GM21526 (cell line): ENCODE measurements around the gene KCNK7.
A peak's percentile ranks its signal among the peaks of the same experiment; 100 is the strongest.

Source experiments
- ATAC-seq: cut with Tn5 transposase; IDR thresholded peaks from one replicate; pipeline ENCODE4 v1.9.1; 2021; ENCODE audit warnings: moderate library complexity; ENCODE audit not compliant: unreplicated experiment, low FRiP score

KCNK7 gene

DNA sequence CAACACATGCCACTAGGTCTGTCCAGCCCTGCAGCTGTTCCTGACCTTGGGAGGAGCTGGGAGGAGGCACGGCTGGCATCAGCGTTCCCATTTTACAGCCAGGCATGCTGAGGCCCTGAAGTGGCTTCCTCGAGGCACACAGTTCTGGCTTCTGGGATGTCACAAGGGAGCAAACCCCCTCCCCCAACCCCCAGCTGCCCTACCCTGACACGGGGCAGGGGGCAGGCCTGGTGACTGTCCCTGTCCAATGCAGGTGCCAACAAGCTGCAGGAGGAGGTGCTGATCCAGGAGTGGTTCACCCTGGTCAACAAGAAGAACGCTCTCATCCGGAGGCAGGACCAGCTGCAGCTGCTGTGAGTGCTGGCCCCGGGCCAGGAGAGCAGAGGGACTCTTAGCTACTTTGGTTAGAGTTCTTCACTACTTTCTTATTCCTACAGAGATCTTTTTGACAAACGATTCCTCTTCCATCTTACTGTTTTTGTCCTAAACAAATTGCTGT lies 5.3 kb downstream of the KCNK7 start:
- ATAC-seq = no peak

DNA sequence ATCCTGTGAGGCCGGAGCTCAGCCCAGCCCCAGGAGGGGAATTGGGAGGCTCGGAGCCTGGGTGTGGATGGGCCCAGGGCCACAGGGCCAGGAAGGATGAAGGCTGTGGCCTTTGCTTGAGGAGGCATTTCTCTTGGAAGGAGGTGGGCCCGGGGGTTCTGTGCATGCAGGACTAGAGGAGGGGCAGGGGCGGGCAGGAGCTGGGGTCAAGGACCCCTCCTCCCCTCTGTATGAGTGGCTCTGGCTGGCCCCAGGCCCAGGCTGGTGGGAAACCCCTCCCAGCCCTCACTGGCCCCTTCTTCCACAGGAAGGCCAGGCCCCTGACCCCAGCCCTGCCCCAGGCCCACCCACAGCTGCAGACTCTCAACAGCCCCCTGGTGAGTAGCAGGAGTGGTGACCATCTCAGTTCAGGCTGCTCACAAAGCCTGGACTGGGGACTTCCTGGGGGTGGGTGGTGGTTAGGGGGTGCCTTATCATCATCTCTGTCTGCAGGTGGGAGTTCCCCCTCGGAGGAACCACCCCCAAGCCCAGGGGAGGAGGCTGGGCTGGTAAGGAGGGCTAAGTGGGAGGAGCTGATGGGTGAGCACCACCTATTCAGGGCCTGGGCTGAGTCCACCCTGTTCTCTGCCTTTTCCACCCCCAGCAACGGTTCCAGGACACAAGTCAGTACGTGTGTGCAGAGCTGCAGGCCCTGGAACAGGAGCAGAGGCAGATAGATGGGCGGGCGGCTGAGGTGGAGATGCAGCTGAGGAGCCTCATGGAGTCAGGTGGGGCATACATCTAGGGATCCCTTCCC lies 6.0 kb downstream of the KCNK7 start:
- ATAC-seq = no peak

DNA sequence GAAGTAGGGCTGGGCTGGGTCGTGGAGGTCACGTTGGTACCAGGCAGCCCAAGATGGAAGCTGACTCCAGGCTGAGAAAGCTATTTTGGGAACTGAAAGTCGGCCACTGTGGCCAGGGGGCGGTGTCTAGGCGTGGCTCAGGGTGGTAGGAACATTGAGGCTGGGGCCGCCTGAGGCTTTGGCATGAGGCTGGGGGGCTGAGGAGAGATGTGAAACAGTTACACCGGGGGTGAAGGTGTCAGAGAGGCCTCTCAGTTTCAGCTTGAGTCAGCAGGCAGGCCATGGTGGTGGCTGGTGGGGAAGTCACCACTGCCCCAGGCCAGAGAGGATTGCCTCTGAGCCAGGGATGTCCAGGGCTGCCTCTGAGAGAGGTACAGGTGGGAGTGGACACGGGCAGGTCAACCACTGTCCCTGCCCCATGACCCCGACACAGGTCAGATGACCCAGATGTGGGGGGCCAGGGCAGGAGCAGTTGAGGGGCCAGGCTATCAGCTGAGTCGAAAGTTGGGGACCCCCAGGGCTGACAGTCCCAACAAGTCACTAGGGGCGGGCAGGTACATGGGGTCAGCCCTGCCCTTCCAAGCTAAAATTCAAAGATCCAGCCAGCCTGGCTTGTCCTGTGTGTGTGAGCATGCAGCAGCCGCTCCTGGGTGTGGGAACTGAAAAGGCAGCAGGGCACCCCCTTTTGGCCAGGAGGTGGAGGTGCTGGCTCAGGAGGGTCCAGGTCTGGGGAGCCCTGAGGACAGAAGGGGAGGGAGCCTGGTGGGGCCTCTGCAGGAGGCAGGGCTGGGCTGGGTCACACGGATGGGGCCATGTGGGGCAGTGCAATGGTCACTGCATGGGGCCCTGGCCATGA lies 7.2 kb downstream of the KCNK7 start:
- ATAC-seq = peak; percentile 68

DNA sequence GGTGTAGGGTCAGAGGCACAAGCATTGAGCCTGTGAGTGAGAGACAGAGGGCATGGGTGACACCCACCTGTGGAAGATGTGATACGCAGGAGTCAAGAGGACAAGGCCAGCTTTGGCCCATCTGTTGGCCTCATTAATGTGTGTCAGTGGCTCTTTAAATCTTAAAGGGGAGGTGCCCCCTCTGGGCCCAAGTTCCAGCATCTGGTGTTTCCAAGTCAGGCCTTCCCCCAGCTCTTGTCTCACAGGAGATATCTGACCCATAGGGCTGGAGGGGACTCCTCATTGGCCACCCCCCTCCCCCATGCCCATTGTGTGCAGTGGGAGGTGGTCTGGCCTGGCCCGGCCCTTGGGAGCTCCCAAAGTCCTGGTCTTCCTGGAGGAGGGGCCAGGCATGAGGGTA lies 8.9 kb downstream of the KCNK7 start:
- ATAC-seq = no peak

DNA sequence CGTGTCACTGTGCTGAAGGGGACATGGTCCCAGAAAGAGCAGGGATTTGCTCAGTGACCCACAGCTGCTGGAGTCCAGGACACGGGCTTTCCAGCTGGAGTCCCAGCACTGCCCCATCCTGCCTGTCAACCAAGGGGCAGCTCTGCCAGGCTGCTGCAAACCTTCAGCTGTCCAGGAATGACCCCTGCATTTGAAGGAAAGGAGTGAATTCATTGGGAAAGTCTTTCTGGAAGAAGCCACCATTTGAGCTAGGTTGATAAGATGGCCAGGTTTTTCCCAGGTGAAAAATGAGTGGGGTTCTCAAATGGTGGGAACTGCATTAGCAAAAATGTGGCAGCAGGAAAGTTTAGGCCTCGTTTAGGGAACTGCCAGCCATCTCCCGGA lies 9.4 kb downstream of the KCNK7 start:
- ATAC-seq = no peak

DNA sequence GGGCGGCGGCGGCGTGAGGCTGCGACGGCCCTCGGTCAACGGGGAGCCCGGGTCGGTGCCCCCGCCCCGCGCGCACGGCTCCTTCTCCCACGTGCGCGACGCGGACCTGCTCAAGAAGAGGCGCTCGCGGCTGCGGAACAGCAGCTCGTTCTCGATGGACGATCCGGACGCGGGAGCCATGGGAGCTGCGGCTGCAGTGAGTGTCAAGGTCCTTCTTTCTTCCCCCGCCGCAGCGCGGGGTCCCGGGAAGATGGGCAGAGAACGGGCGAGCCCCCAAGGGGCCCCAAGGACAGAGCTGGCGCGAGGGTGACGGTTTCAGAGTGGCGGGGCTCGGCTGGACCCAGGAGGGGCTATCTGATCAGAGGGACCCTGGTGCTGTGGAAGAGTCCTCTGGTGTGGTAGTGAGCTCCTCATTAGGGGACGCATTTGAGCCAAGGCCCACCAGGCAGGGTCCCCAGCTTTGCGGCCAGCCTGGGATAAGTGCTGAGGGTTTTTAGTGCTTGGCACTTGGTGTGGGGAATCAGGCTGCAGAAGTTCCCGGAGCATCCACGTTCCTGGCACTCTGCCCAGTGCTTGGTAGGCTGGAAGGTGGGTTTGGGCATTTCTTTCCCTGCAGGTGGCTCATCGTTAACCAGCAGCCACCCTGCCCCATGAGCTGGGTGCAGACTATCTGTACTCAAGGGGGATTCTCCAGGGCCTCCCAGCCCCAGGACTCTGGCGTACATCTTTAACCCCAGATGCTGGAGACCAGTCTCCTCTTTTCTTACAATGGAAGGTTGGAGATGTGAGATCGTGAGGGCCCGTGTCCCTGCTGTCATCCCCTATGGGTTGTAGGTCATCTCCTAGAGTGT lies 10.0 kb downstream of the KCNK7 start:
- no peak for ATAC-seq

DNA sequence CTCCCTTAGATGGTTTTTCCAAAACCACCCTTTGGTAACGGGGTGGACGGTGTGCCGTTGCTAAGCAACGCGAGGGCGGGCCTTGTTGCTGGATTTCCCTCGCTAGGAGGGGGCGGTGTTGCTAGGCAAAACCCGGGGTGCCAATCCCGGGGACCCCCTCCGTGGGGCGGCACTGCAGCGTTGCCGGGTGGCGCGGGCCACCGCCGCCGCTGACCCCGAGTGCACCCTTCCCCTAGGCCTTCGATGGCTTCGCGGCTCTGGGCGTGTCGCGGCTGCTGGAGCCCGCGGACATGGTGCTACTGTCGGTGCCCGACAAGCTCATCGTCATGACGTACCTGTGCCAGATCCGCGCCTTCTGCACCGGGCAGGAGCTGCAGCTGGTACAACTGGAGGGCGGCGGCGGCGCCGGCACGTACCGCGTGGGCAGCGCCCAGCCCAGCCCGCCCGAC lies 10.9 kb downstream of the KCNK7 start:
- no peak for ATAC-seq

DNA sequence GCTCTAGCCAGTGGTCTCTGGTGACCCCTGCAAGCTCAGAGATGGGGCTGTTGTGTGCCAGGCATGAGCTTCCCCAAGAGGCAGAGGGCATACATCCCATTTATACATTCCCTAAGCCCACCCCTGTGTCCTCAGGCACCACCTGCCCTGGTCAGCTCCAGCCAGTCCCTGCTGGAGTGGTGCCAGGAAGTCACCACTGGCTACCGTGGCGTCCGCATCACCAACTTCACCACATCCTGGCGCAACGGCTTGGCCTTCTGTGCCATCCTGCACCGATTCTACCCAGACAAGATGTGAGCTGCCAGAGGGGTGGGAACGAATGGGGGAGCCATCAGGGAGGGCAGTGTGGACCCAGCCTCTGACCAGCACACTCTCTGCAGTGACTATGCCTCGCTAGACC lies 11.5 kb downstream of the KCNK7 start:
- ATAC-seq = no peak

DNA sequence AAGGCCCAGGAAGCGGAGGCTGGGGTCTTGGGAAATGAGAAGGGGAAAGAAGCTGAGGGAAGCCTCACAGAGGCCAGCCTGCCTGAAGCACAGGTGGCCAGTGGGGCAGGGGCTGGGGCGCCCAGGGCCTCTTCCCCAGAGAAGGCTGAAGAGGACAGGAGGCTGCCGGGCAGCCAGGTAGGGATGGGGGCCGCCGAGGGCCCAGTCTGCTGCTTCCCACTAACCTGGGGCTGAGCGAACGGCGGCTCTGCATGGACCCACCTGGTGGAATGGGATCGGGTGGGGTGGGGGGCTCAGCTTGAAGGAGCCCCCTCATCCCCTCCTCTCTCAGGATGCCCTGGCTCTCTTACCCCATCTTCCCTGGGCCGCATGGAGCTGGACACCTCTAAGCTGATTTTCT lies 12.0 kb downstream of the KCNK7 start:
- no peak for ATAC-seq

DNA sequence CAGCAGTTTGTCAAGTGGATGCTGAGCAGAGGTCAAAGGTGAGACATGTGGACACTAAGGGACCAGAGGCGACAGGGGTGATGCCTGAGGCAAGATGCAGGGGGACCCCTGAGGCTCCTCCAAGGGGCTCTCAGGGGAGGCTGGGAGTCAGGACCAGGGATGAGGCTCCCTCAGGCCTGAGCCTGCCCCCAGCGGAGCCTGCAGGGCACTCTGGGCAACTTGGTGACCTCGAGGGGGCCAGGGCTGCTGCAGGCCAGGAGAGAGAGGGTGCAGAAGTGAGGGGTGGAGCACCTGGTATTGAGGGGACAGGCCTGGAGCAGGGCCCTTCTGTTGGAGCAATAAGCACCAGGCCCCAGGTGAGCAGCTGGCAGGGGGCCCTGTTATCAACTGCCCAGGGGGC lies 13.7 kb downstream of the KCNK7 start:
- ATAC-seq = no peak

DNA sequence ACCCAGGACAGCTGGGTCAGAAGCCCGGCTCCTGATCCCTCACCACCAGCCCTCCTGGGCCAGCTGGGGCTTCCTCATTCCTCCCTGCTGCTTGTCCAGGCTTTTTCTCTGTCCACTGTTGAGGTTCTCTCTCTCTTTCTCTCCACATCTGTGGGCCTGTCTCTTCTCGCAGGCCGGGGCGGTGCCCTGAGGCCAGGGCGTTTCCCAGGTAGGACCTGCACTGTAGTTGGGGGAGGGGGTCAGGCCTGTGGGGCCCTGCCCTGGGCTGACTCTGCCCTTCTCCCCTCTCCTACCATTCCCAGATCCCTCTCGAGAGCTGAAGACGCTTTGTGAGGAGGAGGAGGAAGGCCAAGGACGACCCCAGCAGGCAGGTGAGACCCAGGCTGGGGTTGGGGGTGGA lies 14.8 kb downstream of the KCNK7 start:
- no peak for ATAC-seq

DNA sequence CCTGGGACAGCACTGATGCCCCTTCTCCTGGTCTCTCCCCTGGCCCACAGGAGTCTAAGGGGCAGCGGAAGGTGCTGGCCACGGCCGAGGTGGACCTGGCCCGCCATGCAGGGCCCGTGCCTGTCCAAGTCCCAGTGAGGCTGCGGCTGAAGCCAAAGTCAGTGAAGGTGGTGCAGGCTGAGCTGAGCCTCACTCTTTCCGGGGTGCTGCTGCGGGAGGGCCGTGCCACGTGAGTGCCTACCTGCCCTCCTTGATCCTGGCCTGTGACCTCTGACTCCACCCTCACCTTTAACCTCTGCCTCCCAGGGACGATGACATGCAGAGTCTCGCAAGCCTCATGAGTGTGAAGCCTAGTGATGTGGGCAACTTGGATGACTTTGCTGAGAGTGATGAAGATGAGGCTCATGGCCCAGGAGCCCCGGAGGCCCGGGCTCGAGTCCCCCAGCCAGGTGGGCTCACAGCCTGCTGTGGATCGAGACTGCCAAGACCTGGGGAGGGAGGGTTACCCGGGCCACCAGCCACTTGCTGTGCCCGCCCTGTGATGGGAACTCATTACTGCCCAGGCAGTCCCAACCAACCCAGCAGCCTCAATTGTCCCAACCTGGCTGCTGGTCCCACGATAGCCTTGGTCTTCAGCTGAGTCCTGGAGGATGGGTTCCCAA lies 15.4 kb downstream of the KCNK7 start:
- no peak for ATAC-seq

DNA sequence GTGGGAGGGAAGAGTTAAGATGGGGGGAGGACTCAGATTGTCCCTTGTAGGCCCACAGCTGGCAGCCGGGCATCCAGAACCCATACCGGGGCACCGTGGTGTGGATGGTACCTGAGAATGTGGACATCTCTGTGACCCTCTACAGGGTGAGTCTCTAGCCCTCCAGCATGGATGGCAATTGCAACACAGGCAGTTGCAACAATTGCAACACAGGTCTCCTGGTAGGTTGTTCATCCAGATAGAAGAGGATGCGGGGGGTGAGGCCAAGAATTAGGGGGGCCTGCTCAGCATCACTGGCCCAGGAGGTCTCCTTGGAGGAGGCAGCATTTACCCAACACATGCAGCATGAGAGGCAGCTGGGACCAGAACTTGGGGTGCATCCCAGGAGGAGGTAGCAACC lies 16.3 kb downstream of the KCNK7 start:
- no peak for ATAC-seq

DNA sequence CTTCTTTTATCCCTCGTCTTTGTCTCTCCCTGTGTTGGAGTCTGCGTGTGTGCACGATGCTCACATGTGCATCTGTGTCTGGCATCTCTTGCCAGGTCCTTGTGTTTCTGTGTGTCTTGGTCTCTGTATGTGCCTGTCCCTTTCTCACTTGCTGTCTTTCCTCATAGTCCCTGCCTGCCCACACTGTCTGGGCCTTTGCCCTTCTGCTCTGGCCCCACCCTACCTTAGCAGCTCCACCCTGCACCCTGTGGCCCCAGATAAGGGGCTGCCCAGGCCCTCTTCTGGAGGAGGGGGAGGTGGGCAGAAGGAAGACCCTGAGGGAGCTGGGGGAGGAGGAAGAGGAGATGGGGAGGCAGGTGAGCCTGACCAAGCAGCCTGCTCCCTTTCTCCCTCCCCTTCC lies 16.9 kb downstream of the KCNK7 start:
- ATAC-seq = no peak

DNA sequence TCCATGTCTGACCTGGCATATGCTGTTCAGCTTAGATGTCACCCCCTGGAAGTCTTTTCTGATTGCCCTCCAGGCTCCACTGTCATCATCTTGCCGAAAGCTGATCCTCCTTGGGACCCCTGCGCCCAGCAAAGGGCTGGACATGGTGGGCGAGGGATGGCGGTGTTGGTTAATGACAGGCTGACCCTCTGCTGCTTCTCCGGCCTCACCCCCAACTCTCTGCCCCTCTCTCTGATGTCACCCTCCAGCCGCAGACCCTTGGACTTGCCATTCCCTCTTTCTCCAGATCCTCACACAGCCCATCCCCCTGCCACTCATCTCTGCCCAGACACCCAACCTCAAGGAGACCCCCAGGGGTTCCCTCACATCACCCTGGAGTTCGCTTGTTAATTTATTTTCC lies 17.5 kb downstream of the KCNK7 start:
- ATAC-seq = no peak

DNA sequence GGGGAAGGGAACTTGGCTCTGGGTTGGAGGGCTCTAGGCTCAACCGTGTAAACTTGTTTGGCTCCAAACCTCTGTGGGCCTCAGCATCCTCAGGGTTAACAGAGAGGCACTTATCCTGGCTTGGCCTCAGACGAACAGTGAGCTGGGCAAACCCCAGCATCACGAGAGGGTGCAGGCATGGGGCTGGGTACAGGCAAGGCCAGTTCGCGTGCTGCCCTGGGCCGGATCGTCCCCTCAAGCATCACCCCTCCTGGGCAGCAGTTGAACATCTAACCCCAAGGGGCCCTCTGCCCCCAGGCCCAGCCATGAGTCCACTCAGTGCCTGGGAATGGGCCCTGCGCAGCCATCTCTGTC lies 17.9 kb downstream of the KCNK7 start:
- ATAC-seq = no peak

DNA sequence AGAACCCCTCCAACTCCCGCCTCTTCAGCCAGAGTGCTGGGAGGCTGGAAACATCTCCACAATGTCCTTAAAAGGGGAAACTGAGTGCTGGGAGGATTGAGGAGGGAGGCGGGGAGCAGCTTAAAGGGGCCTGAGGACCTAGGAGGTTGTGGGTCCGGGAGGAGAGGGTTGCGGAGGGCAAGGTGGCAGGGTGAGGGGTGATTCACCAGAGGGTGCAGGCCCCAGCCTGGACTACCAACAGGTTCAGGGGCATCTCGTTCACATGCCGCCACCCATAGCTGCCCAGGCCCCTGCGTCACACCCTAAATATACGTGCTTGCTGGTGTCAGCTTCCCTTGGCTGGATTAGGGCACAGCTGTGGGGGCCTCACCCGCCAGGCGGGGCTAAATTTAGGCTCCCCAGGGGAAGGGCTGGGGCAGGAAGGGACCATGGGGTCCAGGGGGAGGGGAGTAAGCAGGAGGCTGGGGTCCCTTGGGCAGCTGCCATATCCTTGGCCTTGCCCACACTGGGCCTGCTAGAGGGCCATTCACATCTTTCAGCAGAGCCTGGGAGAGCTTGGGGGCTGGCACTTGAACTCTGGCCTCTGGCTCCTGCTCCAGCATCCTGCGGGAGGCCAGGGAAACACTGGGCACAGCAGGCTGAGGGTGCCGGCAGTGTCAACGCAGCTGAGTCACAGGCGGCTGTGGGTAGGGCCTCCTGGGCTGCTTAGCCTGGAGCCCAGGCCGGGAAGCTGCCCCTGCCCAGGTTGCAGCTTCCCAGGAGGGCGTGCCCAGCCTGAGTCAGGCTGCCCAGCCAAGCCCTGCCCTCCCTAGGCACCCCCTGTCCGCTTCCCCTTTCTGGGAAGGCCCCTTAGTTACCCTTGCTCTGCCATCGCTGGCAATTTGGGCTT lies 18.5 kb downstream of the KCNK7 start:
- ATAC-seq = no peak

DNA sequence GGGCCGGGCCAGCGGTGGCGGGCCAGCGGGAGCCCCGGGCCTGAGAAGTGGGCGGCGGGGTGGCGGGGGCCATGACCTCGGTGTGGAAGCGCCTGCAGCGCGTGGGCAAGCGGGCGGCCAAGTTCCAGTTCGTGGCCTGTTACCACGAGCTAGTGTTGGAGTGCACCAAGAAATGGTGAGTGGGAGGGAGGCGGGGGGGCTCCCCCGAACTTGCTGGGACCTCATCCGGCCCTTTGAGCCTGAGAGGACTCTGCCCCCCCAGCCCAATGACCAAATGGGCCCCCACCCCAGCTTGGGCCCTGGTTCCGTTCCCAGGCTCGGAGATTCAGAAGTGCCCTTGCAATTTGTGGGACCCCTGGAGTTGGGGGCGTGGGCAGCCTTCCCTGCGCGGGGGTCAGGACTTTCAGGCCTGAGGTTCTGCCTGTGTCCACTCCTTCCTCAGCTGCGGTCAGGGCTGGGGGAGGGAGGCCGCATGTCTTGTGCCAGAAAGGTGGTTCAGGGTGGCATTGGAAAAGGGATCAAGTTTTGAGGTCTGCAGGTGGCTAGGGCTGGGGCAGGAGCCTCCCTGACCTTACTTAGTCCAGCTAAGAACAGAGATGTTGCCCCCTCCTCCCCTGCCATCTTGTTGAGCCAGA lies 19.3 kb downstream of the KCNK7 start:
- ATAC-seq = no peak
